ENCODE results near the gene DNAI1. TPM values are rescaled to one million over a fixed set of nuclear protein-coding genes. Genes with fewer than 3 reads are reported as not detected.

DNAI1 gene
- total and polyA plus RNA-seq, 2 of the 4 experiments (the other 2 are of a cell fraction) = not detected

DNA sequence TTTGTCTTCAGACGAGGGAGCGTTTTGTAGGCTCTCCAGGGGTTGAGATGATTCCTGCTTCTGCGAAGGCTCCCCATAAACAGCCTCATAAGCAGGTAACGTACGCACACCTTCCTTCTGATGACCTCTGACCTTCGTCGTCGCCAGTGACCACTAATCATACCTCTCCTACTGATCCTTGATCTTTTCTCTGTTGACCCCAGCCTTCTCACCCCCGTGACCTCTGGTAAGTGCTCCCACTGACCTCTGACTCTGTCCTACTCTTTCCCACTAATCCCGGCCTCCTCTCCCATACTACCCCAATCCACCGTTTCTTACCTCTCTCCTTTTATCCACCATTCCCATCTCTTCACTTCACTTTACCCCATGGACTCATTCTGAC is 345 bp downstream of the DNAI1 start:
- intact Hi-C loops (cut with micrococcal nuclease) = no loop called here
- in situ Hi-C loops (cut with MboI; ENCODE audit: low sequenced_read_pairs) = no loop called here
- Histone ChIP-seq H3K18ac (ENCODE audit: low read depth, low read length) (no peak overlapping the region), H4K5ac (ENCODE audit: low read depth, low read length) (no peak overlapping the region), H4K20me1 (ENCODE audit: insufficient read depth, low read length) (peaks cover 29% of the 10 kb centered on the region), H3K79me1 (ENCODE audit: low read depth in 1 of 2, low read length in 2 of 2) (peaks cover 4 to 42% of the 10 kb centered on the region in 2 experiments; a peak in 3 of 4 replicates), H3K4me3 (ENCODE audit: insufficient read depth, low read depth, low read length) (peak overlapping the region; percentile 29), H3K4me2 (ENCODE audit: low read depth, low read length) (peak overlapping the region; percentile 86), H3K9me3 (ENCODE audit: control insufficient read depth, insufficient read depth, low read length) (no peaks in the 10 kb centered on the region), H3K27ac (ENCODE audit: insufficient read depth, low read length) (no peak overlapping the region), H3K36me3 (ENCODE audit: control insufficient read depth, insufficient read depth, low read length) (no peaks in the 10 kb centered on the region), H2AK9ac (replicated peaks; ENCODE audit: low read depth, low read length, poor library complexity) (no peak overlapping the region), H3K14ac (replicated peaks; ENCODE audit: low read depth, low read length) (0 out of 2 replicates have a peak overlapping the region, but pooled peaks have one; percentile 26), H2AK5ac (ENCODE audit: low read depth, low read length) (no peak overlapping the region; the same call in 1 of the 2 replicates), H2BK20ac (ENCODE audit: low read depth, low read length) (no peak overlapping the region), H3K27me3 (ENCODE audit: control insufficient read depth, insufficient read depth, low read length) (peaks cover 8% of the 10 kb centered on the region), H4K8ac (ENCODE audit: low read depth in 2 of 2, low read length in 2 of 2) (peak overlapping the region in 1 of 2 experiments; percentile 62; a peak in 1 of 4 replicates), H3K4ac (ENCODE audit: low read depth, low read length) (no peak overlapping the region), H3K9me1 (ENCODE audit: insufficient read depth, low read length) (peaks cover 10% of the 10 kb centered on the region), H4K91ac (ENCODE audit: insufficient read depth, low read depth, low read length) (no peak overlapping the region), H3K4me1 (ENCODE audit: control insufficient read depth, insufficient read depth, low read length) (peaks cover 5% of the 10 kb centered on the region), H3K56ac (ENCODE audit: extremely low read depth, insufficient read depth, low read length) (no peak overlapping the region), H2BK15ac (ENCODE audit: low read depth, low read length) (no peak overlapping the region), H2AFZ (replicated peaks; ENCODE audit: low read length, poor library complexity) (peak overlapping the region; percentile 95), H2BK5ac (ENCODE audit: low read depth, low read length, poor library complexity, severe bottlenecking) (no peak overlapping the region), H3K9ac (ENCODE audit: low read depth, low read length) (no peak overlapping the region; the same call in 1 of the 2 replicates), H2BK120ac (ENCODE audit: low read depth, low read length) (no peak overlapping the region), H3K23ac (ENCODE audit: low read depth, low read length) (no peak overlapping the region)
- CTCF ChIA-PET = no interaction called here
- TF ChIP-seq POLR2A (IDR thresholded peaks at IDR 0.05; ENCODE audit: low read depth, low read length) (no peak), ELK1 (IDR thresholded peaks at IDR 0.05; ENCODE audit: borderline replicate concordance, low read depth, low read length) (no peak), FOS (IDR thresholded peaks at IDR 0.05; ENCODE audit: low read depth, low read length) (no peak), MAZ (IDR thresholded peaks at IDR 0.05; ENCODE audit: borderline replicate concordance, low read depth, low read length) (no peak), RCOR1 (IDR thresholded peaks at IDR 0.05; ENCODE audit: insufficient replicate concordance, low read length) (no peak), CEBPB (IDR thresholded peaks at IDR 0.05; ENCODE audit: low read depth, low read length) (no peak), BHLHE40 (IDR thresholded peaks at IDR 0.05; ENCODE audit: low read depth, low read length) (no peak), SMC3 (IDR thresholded peaks at IDR 0.05; ENCODE audit: low read depth, low read length) (no peak), RFX5 (IDR thresholded peaks at IDR 0.05; ENCODE audit: low read depth, low read length) (no peak), RAD21 (IDR thresholded peaks at IDR 0.05; ENCODE audit: low read length) (no peak)
- TF ChIP-seq, protein P1, sequence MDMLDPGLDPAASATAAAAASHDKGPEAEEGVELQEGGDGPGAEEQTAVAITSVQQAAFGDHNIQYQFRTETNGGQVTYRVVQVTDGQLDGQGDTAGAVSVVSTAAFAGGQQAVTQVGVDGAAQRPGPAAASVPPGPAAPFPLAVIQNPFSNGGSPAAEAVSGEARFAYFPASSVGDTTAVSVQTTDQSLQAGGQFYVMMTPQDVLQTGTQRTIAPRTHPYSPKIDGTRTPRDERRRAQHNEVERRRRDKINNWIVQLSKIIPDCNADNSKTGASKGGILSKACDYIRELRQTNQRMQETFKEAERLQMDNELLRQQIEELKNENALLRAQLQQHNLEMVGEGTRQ (IDR thresholded peaks at IDR 0.05; ENCODE audit: low read depth, low read length) = no peak
- TF ChIP-seq, protein P2, sequence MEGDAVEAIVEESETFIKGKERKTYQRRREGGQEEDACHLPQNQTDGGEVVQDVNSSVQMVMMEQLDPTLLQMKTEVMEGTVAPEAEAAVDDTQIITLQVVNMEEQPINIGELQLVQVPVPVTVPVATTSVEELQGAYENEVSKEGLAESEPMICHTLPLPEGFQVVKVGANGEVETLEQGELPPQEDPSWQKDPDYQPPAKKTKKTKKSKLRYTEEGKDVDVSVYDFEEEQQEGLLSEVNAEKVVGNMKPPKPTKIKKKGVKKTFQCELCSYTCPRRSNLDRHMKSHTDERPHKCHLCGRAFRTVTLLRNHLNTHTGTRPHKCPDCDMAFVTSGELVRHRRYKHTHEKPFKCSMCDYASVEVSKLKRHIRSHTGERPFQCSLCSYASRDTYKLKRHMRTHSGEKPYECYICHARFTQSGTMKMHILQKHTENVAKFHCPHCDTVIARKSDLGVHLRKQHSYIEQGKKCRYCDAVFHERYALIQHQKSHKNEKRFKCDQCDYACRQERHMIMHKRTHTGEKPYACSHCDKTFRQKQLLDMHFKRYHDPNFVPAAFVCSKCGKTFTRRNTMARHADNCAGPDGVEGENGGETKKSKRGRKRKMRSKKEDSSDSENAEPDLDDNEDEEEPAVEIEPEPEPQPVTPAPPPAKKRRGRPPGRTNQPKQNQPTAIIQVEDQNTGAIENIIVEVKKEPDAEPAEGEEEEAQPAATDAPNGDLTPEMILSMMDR (conservative IDR thresholded peaks at IDR 0.05; ENCODE audit: low read depth, low read length) = no peak
- dilution Hi-C loops (cut with HindIII; ENCODE audit: low sequenced_read_pairs, unreplicated experiment) = no loop called here
- ATAC-seq (ENCODE audit: low read depth) = no peak
- BruUV-seq (replicated peaks) = no TSS peak
- 18 to 100% methylated on average over 1 to 11 of the region's 11 CpGs for WGBS, 2 experiments (ENCODE audit: extremely low coverage in 2 of 2, insufficient read length in 1 of 2)
- no peak for DNase-seq
- POLR2A ChIA-PET (ENCODE audit: unreplicated experiment) = no interaction called here

All from IMR-90 (cell line).